ENCODE data around the gene ARHGAP26. TPM values are rescaled to one million over a fixed set of nuclear protein-coding genes. Genes with fewer than 3 reads are reported as not detected.

Gene ARHGAP26
- polyA plus RNA-seq, 1 donor (not counting 4 experiments of a cell fraction or from before 2014, with no cell fraction given) = 3.9 TPM

GRCh38 chr5:142834504-142834903, 64.3 kb downstream of the ARHGAP26 start:
- Histone ChIP-seq H3K9me1 (ENCODE audit: control insufficient read depth, extremely low read depth, insufficient read depth, low read length) (no peaks in the 10 kb centered on the region), H3K9me3 (ENCODE audit: control insufficient read depth, low read depth, low read length) (no peaks in the 10 kb centered on the region), H2AFZ (ENCODE audit: control insufficient read depth, low read length) (no peak overlapping the region), H3K4me3 (ENCODE audit: control insufficient read depth in 2 of 3, extremely low read depth in 1 of 3, insufficient read depth in 2 of 3, low read depth in 1 of 3, low read length in 3 of 3) (no peak overlapping the region), H3K27me3 (ENCODE audit: control insufficient read depth, extremely low read depth, insufficient read depth, low read length) (no peaks in the 10 kb centered on the region), H3K36me3 (ENCODE audit: control insufficient read depth in 2 of 2, extremely low read depth in 1 of 2, insufficient read depth in 2 of 2, low read length in 2 of 2) (no peaks in the 10 kb centered on the region), H3K79me2 (ENCODE audit: control insufficient read depth, insufficient read depth, low read length) (no peaks in the 10 kb centered on the region), H3K4me2 (ENCODE audit: control insufficient read depth, extremely low read depth, insufficient read depth, low read depth, low read length) (no peak overlapping the region), H3K9ac (ENCODE audit: control insufficient read depth, extremely low read depth, insufficient read depth, low read length) (no peak overlapping the region), H3K27ac (ENCODE audit: control insufficient read depth, insufficient read depth, low read length) (no peak overlapping the region), H3K4me1 (ENCODE audit: control insufficient read depth, extremely low read depth, insufficient read depth, low read length) (no peaks in the 10 kb centered on the region), H4K20me1 (ENCODE audit: control insufficient read depth, extremely low read depth, insufficient read depth, low read length) (no peaks in the 10 kb centered on the region)
- dilution Hi-C loops (cut with MboI; ENCODE audit: extremely low pct_ligation_motif_present, low sequenced_read_pairs) = no loop called here
- FAIRE-seq (no peak), DNase-seq (ENCODE audit: low read depth, low spot score) (no peak)
- TF ChIP-seq CTCF (optimal IDR thresholded peaks at IDR 0.05 in 1 of 3, IDR thresholded peaks at IDR 0.05 in 1 of 3, conservative IDR thresholded peaks at IDR 0.05 in 1 of 3; ENCODE audit: extremely low read depth in 1 of 3, insufficient read depth in 2 of 3, low read length in 3 of 3) = no peak
- no peak for TF ChIP-seq EZH2 (IDR thresholded peaks at IDR 0.05; ENCODE audit: low read length)

- H3K9me3 ChIP-seq (ENCODE audit: control insufficient read depth, low read depth, low read length) = no peaks in the 10 kb centered on the region
- DNase-seq (ENCODE audit: low read depth, low spot score) (no peak), FAIRE-seq (no peak)
- H2AFZ ChIP-seq (ENCODE audit: control insufficient read depth, low read length) = no peak overlapping the region
- no peak overlapping the region for H3K4me3 ChIP-seq (ENCODE audit: control insufficient read depth in 2 of 3, extremely low read depth in 1 of 3, insufficient read depth in 2 of 3, low read depth in 1 of 3, low read length in 3 of 3)
- H4K20me1 ChIP-seq (ENCODE audit: control insufficient read depth, extremely low read depth, insufficient read depth, low read length) = no peaks in the 10 kb centered on the region
- H3K27me3 ChIP-seq (ENCODE audit: control insufficient read depth, extremely low read depth, insufficient read depth, low read length) = no peaks in the 10 kb centered on the region
- no peak overlapping the region for H3K27ac ChIP-seq (ENCODE audit: control insufficient read depth, insufficient read depth, low read length)
- H3K79me2 ChIP-seq (ENCODE audit: control insufficient read depth, insufficient read depth, low read length) = no peaks in the 10 kb centered on the region
- no peaks in the 10 kb centered on the region for H3K9me1 ChIP-seq (ENCODE audit: control insufficient read depth, extremely low read depth, insufficient read depth, low read length)
- dilution Hi-C loops (cut with MboI; ENCODE audit: extremely low pct_ligation_motif_present, low sequenced_read_pairs) = no loop called here
- TF ChIP-seq CTCF (optimal IDR thresholded peaks at IDR 0.05 in 1 of 3, IDR thresholded peaks at IDR 0.05 in 1 of 3, conservative IDR thresholded peaks at IDR 0.05 in 1 of 3; ENCODE audit: extremely low read depth in 1 of 3, insufficient read depth in 2 of 3, low read length in 3 of 3) = no peak
- no peak overlapping the region for H3K9ac ChIP-seq (ENCODE audit: control insufficient read depth, extremely low read depth, insufficient read depth, low read length)
- no peaks in the 10 kb centered on the region for H3K4me1 ChIP-seq (ENCODE audit: control insufficient read depth, extremely low read depth, insufficient read depth, low read length)
- no peaks in the 10 kb centered on the region for H3K36me3 ChIP-seq (ENCODE audit: control insufficient read depth in 2 of 2, extremely low read depth in 1 of 2, insufficient read depth in 2 of 2, low read length in 2 of 2)
- no peak overlapping the region for H3K4me2 ChIP-seq (ENCODE audit: control insufficient read depth, extremely low read depth, insufficient read depth, low read depth, low read length)
These were observed 65.4 kb downstream of the ARHGAP26 start for GRCh38 chr5:142835540-142835939.

All from keratinocyte (primary cell).